Measurements from ENCODE around the gene ADGRB3. TPM values are rescaled to one million over a fixed set of nuclear protein-coding genes. Genes with fewer than 3 reads are reported as not detected.

Gene ADGRB3
- total RNA-seq, 1 donor from 2014 or later, result not detected

- FAIRE-seq (no peak), DNase-seq (ENCODE audit: low read depth) (no peak)
- Histone ChIP-seq H3K27me3 (ENCODE audit: control insufficient read depth, insufficient read depth, low read length) (no peaks in the 10 kb centered on the region), H3K36me3 (ENCODE audit: control insufficient read depth, insufficient read depth, low read length) (no peaks in the 10 kb centered on the region), H3K4me3 (ENCODE audit: low read depth, low read length) (no peak overlapping the region)
- TF ChIP-seq, protein P1, sequence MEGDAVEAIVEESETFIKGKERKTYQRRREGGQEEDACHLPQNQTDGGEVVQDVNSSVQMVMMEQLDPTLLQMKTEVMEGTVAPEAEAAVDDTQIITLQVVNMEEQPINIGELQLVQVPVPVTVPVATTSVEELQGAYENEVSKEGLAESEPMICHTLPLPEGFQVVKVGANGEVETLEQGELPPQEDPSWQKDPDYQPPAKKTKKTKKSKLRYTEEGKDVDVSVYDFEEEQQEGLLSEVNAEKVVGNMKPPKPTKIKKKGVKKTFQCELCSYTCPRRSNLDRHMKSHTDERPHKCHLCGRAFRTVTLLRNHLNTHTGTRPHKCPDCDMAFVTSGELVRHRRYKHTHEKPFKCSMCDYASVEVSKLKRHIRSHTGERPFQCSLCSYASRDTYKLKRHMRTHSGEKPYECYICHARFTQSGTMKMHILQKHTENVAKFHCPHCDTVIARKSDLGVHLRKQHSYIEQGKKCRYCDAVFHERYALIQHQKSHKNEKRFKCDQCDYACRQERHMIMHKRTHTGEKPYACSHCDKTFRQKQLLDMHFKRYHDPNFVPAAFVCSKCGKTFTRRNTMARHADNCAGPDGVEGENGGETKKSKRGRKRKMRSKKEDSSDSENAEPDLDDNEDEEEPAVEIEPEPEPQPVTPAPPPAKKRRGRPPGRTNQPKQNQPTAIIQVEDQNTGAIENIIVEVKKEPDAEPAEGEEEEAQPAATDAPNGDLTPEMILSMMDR (IDR thresholded peaks at IDR 0.05; ENCODE audit: insufficient read depth, low read length, severe bottlenecking), result no peak
These were observed 585.3 kb downstream of the ADGRB3 start for GRCh38 chr6:69220375-69220774.

- H3K4me3 ChIP-seq (ENCODE audit: low read depth, low read length), result no peak overlapping the region
- TF ChIP-seq, protein P1 (IDR thresholded peaks at IDR 0.05; ENCODE audit: insufficient read depth, low read length, severe bottlenecking), result no peak
- DNase-seq (ENCODE audit: low read depth), result no peak
- no peak for FAIRE-seq
- H3K27me3 ChIP-seq (ENCODE audit: control insufficient read depth, insufficient read depth, low read length), result no peaks in the 10 kb centered on the region
- H3K36me3 ChIP-seq (ENCODE audit: control insufficient read depth, insufficient read depth, low read length), result no peaks in the 10 kb centered on the region
These were observed 596.9 kb downstream of the ADGRB3 start for GRCh38 chr6:69232008-69232407.

- DNase-seq (ENCODE audit: low read depth) (no peak), FAIRE-seq (no peak)
- TF ChIP-seq, protein P1 (IDR thresholded peaks at IDR 0.05; ENCODE audit: insufficient read depth, low read length, severe bottlenecking), result no peak
- H3K4me3 ChIP-seq (ENCODE audit: low read depth, low read length), result no peak overlapping the region
- H3K36me3 ChIP-seq (ENCODE audit: control insufficient read depth, insufficient read depth, low read length), result no peaks in the 10 kb centered on the region
- H3K27me3 ChIP-seq (ENCODE audit: control insufficient read depth, insufficient read depth, low read length), result no peaks in the 10 kb centered on the region
These were observed 597.4 kb downstream of the ADGRB3 start for GRCh38 chr6:69232496-69232895.

DNA sequence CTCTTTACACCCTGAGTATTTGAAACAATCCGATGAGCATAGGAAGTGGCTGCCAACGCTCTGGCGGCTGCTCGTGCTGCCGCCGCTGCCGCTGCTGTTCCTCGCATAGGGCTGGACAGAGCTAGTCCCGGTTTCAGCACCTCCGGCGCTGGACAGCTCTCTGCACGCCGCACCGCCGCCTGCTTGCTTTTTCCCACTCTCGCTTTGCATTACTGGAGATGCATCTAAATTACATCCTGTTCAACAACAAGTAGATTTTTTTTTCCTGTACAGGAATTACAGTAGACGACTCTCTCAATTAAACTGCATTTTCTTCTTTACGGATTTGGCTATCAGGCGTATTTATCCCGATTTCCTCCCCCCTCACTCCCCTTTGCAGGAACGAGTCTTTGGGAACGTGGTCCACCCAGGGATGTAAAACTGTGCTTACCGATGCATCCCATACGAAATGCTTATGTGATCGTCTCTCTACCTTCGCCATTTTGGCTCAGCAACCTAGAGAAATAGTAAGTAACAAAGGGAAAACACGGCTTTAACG, 597.9 kb downstream of the ADGRB3 start:
- Histone ChIP-seq H3K4me3 (ENCODE audit: low read depth, low read length) (no peak overlapping the region), H3K27me3 (ENCODE audit: control insufficient read depth, insufficient read depth, low read length) (no peaks in the 10 kb centered on the region), H3K36me3 (ENCODE audit: control insufficient read depth, insufficient read depth, low read length) (no peaks in the 10 kb centered on the region)
- DNase-seq (ENCODE audit: low read depth), result peak; percentile 35
- no peak for FAIRE-seq
- TF ChIP-seq, protein P1 (IDR thresholded peaks at IDR 0.05; ENCODE audit: insufficient read depth, low read length, severe bottlenecking), result no peak

- Histone ChIP-seq H3K36me3 (ENCODE audit: control insufficient read depth, insufficient read depth, low read length) (no peaks in the 10 kb centered on the region), H3K27me3 (ENCODE audit: control insufficient read depth, insufficient read depth, low read length) (no peaks in the 10 kb centered on the region), H3K4me3 (ENCODE audit: low read depth, low read length) (no peak overlapping the region)
- FAIRE-seq (no peak), DNase-seq (ENCODE audit: low read depth) (no peak)
- TF ChIP-seq, protein P1 (IDR thresholded peaks at IDR 0.05; ENCODE audit: insufficient read depth, low read length, severe bottlenecking), result no peak
These were observed 603.0 kb downstream of the ADGRB3 start for GRCh38 chr6:69238067-69238466.

- DNase-seq (ENCODE audit: low read depth) (no peak), FAIRE-seq (no peak)
- Histone ChIP-seq H3K27me3 (ENCODE audit: control insufficient read depth, insufficient read depth, low read length) (no peaks in the 10 kb centered on the region), H3K36me3 (ENCODE audit: control insufficient read depth, insufficient read depth, low read length) (no peaks in the 10 kb centered on the region), H3K4me3 (ENCODE audit: low read depth, low read length) (no peak overlapping the region)
- TF ChIP-seq, protein P1 (IDR thresholded peaks at IDR 0.05; ENCODE audit: insufficient read depth, low read length, severe bottlenecking), result no peak
These were observed 611.9 kb downstream of the ADGRB3 start for GRCh38 chr6:69246983-69247382.

Data from bronchial epithelial cell (primary cell).